Peyer's patch (tissue), 4 donors: ENCODE data around the gene ABLIM2.

ENCODE experiments used
- POLR2A ChIP-seq, 2 donors: fragments of 450-650 bp; IDR thresholded peaks; one replicate each; pipeline ENCODE4 v1.5.1; 2017; ENCODE audit warnings: antibody characterized with exemption in 2 of 2, mild to moderate bottlenecking in 2 of 2, moderate library complexity in 2 of 2
- TF ChIP-seq, protein P1 (sequence below), 6 experiments: fragments of 450-650 bp in 4 of 6; fragments of 200-600 bp in 2 of 6; sonication (generic) in 1 of 6; IDR thresholded peaks; one replicate each; pipeline ENCODE4 v1.5.1; 2017 to 2019; ENCODE audit warnings: antibody characterized with exemption in 6 of 6, mild to moderate bottlenecking in 3 of 6, moderate library complexity in 1 of 6

GRCh38 chr4:7983296-7983695, 175.3 kb downstream of the ABLIM2 start:
- TF ChIP-seq, protein P1, sequence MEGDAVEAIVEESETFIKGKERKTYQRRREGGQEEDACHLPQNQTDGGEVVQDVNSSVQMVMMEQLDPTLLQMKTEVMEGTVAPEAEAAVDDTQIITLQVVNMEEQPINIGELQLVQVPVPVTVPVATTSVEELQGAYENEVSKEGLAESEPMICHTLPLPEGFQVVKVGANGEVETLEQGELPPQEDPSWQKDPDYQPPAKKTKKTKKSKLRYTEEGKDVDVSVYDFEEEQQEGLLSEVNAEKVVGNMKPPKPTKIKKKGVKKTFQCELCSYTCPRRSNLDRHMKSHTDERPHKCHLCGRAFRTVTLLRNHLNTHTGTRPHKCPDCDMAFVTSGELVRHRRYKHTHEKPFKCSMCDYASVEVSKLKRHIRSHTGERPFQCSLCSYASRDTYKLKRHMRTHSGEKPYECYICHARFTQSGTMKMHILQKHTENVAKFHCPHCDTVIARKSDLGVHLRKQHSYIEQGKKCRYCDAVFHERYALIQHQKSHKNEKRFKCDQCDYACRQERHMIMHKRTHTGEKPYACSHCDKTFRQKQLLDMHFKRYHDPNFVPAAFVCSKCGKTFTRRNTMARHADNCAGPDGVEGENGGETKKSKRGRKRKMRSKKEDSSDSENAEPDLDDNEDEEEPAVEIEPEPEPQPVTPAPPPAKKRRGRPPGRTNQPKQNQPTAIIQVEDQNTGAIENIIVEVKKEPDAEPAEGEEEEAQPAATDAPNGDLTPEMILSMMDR (IDR thresholded peaks at IDR 0.05) = no peak
- TF ChIP-seq POLR2A (IDR thresholded peaks at IDR 0.05) = no peak
